DMS53 treated with DMSO at 0.1 percent for 48 hours (cell line): ENCODE measurements around the gene SNX25.

Source experiments
- DNase-seq: peaks from one replicate; lab custom pipeline; 2025; ENCODE audit not compliant: unreplicated experiment; lab: John Stamatoyannopoulos, UW

SNX25 gene

GRCh38 chr4:185374027-185374426 is 164.6 kb downstream of the SNX25 start:
- no peak for DNase-seq

- no peak for DNase-seq
Observed at GRCh38 chr4:185374573-185374972, 165.2 kb downstream of the SNX25 start.

- DNase-seq = no peak
Observed at GRCh38 chr4:185378264-185378663, 168.9 kb downstream of the SNX25 start.

- DNase-seq = no peak
Observed at GRCh38 chr4:185379326-185380295, 170.2 kb downstream of the SNX25 start.

- no peak for DNase-seq
Observed at GRCh38 chr4:185380320-185380719, 170.9 kb downstream of the SNX25 start.

GRCh38 chr4:185381288-185382196 is 172.1 kb downstream of the SNX25 start:
- no peak for DNase-seq

- no peak for DNase-seq
Observed at GRCh38 chr4:185382754-185383153, 173.4 kb downstream of the SNX25 start.

GRCh38 chr4:185383451-185383850 is 174.1 kb downstream of the SNX25 start:
- DNase-seq = peak; percentile 65

- no peak for DNase-seq
Observed at GRCh38 chr4:185384061-185384460, 174.7 kb downstream of the SNX25 start.

- no peak for DNase-seq
Observed at GRCh38 chr4:185384930-185385331, 175.5 kb downstream of the SNX25 start.

- DNase-seq = no peak
Observed at GRCh38 chr4:185387957-185388356, 178.6 kb downstream of the SNX25 start.

GRCh38 chr4:185390941-185391340 is 181.5 kb downstream of the SNX25 start:
- no peak for DNase-seq

- DNase-seq = no peak
Observed at GRCh38 chr4:185392156-185392555, 182.8 kb downstream of the SNX25 start.

- no peak for DNase-seq
Observed at GRCh38 chr4:185394568-185395237, 185.3 kb downstream of the SNX25 start.

GRCh38 chr4:185395238-185395955 is 186.0 kb downstream of the SNX25 start, which contains the start of gene LRP2BP:
Gene LRP2BP, minus strand, starts transcription at chr4:185395924. Its CDS starts 17,738 bp downstream, at chr4:185378186.
- peak; percentile 58 for DNase-seq

GRCh38 chr4:185395956-185396723 is 186.7 kb downstream of the SNX25 start:
- DNase-seq = peak; percentile 85

- peak; percentile 61 for DNase-seq
Observed at GRCh38 chr4:185396724-185397385, 187.5 kb downstream of the SNX25 start, which contains the start of gene ANKRD37. Gene ANKRD37, plus strand, starts transcription at chr4:185396841. Its CDS starts 83 bp downstream, at chr4:185396924.

- no peak for DNase-seq
Observed at GRCh38 chr4:185398618-185399017, 189.2 kb downstream of the SNX25 start.

- no peak for DNase-seq
Observed at GRCh38 chr4:185399466-185399865, 190.1 kb downstream of the SNX25 start.
